TTC549 (cell line): ENCODE data around the gene ZNF493.

Experiments used
- FAIRE-seq: peaks from 2 replicates; lab custom pipeline; 2012; peaks lifted over from hg19 to GRCh38; lab: Jason Lieb, UNC

Gene ZNF493

GRCh38 chr19:21463449-21464105 is 66.6 kb downstream of the ZNF493 start:
- no peak for FAIRE-seq

GRCh38 chr19:21466627-21467026 is 69.7 kb downstream of the ZNF493 start:
- no peak for FAIRE-seq

GRCh38 chr19:21468791-21469190 is 71.9 kb downstream of the ZNF493 start:
- no peak for FAIRE-seq

DNA sequence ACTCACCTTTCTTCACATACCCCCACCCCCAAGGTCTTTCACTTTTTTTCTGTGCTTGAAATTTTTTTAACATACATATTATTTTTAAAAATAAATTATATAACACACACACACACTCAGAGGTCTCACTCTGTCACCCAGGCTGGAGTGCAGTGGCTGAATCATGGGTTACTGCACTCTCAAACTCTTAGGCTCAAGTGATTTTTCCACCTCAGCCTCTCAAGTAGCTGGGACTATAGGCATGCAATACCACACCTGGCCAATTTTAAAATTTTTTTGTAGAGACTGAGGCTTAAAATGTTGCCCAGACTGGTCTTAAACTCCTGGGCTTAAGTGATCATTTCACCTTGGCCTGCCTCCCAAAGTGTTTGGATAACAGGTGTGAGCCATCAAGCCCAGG is 75.6 kb downstream of the ZNF493 start:
- no peak for FAIRE-seq

DNA sequence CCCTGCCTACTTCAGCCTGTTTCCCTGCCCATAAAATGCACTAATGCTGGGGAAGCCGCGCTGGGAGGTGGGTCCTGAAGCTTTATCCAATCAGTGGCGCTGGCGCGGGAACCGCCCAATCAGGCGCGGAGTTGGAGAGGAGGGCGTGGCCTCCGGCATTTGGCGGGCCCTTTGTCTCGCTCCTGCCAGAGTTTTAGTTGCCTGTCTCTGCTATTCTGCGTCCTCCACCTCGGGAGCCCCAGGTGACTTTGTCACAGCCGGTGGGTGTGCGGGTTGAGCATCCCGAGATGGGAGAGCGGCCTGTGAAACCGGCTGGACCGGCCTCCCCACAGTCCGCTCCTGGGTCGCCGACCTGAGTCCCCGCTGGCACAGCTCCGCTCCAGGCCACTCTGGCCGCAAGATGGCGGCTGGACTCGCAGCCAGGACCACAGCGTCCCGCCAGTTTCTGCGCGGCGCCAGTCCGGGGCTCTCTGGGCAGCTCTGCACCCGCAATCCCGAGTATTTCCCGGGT is 77.8 kb downstream of the ZNF493 start:
- FAIRE-seq, result no peak
